Left lobe of liver (tissue), 2 donors: ENCODE measurements around the gene IRX5. TPM values are rescaled to one million over a fixed set of nuclear protein-coding genes. Genes with fewer than 3 reads are reported as not detected.
A peak's percentile ranks its signal among the peaks of the same experiment; 100 is the strongest.

Experiments
- ATAC-seq: fragments of 200-7000 bp; cut with Tn5 transposase; one replicate; pipeline ENCODE4 v1.9.1; 2020; ENCODE audit warnings: mild to moderate bottlenecking, moderate library complexity
- DNase-seq: peaks from one replicate; pipeline ENCODE4 v3.0.0-alpha.2; 2020; ENCODE audit warnings: low spot score
- total RNA-seq: library from RNA; stranded (reverse); gene quantifications from one replicate; pipeline ENCODE4 v1.2.1, GENCODE V29; 2021
- donor health status: DM: no; HTN: no; CAD: no; lungs with moderate emphysema.
- donor health status: DM: no; HTN: yes; CAD: no.

Gene IRX5
- total RNA-seq, 1 donor from 2014 or later, result 0.08 TPM

DNA sequence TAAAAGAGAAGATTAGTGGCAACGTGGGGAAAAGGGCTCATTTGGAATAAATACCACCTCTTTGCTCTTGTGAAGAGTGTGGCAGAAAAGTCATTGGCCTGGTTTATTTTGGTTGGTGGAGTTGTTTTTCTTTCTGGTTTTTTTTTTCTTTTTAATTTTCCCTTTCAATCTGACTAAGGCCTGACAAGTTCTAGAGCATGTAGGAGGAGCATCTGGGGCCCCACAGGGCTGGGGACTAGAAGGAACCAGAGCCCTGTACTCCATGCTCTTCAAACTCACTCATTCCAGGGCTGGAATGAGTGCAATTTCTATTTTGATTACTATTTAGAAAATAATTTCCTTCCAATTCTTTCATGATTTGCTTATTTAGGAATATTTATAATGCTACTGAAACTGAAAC lies 13.3 kb downstream of the IRX5 start:
- DNase-seq (no peak), ATAC-seq (no peak)

DNA sequence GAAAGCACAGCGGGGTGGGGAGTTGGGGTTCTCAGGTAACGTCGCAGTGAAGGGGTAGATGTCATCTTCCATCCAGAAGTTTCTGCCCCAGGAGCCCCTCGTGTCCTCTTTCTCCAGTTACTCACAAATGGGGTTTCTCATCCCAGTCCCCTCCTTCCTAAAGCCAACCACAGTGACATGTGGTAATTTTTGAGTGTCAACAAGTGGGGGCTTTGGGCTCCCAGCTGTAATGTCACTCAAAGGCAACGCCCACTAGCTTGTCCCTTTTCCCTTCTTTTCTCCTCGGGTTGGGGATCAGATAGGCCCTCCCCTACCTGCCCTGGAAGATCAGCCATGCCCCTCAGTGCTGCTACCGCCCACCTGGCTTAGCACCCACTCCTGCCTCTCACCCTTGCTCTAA lies 14.4 kb downstream of the IRX5 start:
- DNase-seq (no peak), ATAC-seq (no peak)

DNA sequence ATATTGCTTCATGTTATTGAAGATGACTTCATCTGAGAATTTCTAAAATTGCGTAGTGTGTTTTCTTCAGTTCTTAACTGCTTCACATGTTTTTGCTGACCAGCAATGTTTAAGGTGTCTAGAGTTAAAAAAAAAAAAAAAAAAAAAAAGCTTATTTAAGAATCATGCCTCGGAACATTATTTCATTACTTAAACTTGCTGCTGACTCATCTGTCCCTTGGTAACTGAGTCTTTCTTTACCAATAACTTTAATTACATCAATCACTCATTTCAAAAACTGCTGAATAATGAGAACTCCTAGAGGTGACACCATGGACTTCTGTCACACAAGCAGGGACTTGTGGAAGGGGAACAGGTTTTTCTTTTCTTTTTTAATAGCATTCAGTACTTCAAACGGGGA lies 16.2 kb downstream of the IRX5 start:
- ATAC-seq (no peak), DNase-seq (no peak)

DNA sequence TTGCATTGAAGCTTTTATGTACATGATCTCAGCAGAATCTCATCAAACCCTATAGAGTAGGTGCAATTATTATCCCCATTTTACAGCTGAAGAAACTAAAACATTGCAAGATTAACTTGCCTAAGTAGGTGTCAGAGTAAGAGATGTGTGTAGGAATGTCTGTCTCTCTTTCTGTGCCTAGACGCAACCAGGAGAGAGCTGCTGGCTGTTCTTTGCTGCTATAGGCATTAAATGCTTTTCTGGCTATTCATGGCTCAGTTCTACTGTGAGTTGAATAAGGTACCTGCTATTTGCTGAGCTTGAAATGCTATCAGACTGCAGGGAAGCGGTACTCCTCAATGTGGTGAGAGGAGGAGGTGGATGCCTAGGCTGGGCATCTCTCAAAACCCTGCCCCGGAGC lies 17.0 kb downstream of the IRX5 start:
- DNase-seq, result no peak
- no peak for ATAC-seq

DNA sequence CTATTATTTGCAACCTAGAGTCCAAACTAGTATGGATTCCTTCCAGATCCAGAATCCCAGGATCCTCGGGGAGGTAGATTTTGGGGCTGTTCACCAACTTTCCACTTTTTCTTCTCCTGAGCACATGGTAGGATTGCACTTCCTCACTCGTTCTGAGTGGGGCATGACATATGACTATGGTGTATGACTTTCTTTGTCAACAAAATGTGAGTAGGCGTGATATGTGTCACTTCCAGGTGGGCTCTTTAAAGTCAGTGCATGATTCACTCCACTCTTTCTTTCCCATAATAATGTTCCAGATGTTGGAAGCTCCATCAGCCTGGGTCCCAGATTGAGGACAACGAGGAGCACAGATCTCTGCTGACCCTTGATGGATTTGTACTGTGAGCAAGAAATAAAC lies 21.5 kb downstream of the IRX5 start:
- ATAC-seq (no peak), DNase-seq (no peak)

DNA sequence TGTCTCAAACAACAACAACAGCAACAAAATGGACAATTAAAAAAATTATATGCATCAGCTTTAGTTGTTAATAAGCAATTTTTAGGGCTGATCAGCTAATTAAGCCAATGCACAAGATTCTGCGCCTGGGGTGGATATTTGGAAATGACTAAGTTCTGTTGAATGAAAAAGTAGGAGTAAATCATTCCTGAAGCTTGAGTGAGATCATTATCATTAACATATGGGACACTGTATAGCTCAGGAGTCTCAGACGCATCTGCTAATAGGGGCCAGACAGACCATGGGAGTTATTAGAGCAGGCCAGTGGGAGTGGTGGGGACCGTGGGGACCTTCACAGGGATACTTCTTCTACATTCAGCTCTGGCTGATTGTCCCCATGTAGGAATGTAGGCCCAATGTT lies 22.8 kb downstream of the IRX5 start:
- ATAC-seq (no peak), DNase-seq (no peak)

DNA sequence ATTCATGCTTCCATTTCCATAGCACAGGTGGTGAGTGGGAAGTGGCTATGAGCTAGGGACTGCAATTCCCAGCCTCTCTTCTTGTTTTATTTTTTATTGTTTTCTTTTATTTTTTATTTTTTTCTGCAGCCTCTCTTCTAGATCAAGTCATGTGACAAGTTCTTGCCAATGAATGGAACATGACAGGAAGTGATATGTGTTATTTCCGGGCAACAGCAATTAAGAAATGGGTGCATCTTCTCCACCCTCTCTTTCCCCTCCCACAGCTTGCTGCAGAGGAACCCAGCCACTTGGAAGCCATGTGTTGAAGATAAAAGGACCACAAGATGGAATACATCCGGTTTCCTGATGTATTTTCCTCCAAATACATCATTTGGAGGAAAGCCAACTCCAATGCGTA lies 23.6 kb downstream of the IRX5 start:
- no peak for DNase-seq
- no peak for ATAC-seq

DNA sequence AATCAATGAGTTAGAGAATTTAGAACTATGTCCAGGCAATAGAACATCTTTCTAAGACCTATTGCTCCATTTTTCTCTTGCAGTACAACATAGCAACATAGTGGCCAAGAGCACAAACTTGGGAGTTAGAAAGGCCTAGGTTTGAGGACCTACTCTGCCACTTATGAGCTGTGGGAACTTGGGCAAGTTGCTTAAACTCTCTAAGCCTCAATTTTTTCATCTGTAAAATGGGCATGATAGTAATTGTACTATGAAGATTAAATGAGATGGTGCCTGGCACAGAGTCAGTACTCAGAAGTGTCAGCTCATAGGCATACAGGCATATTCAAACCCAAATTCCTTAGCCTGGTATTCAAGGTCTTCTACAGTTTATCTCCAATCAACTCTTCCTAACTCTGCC lies 25.1 kb downstream of the IRX5 start:
- ATAC-seq (no peak), DNase-seq (no peak)

DNA sequence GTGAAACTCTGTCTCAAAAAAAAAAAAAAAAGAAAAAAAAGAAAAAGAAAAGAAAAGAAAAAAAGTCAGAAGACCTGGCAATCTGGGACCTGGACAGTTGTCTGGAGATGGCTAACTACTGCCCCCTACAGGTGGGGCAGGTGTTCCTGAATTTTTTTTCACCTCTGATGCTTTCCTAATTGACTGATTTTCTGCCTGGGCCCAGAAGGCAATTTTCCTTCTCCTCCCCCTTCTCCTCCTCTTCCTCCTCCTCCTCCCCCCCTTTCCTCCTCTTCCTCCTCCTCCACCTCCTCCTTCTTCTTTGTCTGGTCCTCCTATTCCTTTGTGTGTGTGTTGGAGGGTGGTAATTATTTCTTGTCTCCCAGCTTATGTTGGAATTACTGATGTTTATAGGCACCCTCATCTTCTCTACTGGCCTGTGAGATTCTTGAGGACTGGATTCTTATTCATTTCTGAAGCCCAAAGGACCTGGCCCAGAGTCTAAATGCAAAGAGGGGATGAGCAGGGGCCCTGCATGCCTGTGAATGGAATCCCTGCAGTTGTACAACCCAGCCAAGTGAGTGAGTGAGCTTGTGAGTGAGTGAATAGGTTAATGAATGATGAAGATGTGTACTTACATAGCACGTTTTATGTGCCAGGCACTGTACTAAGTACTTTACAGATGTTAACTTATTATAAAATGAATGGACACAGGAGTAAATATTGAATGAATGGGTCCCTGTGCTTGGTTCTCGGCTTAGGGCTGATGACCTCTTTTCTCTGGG lies 26.9 kb downstream of the IRX5 start:
- ATAC-seq (peak; percentile 84), DNase-seq (no peak)

DNA sequence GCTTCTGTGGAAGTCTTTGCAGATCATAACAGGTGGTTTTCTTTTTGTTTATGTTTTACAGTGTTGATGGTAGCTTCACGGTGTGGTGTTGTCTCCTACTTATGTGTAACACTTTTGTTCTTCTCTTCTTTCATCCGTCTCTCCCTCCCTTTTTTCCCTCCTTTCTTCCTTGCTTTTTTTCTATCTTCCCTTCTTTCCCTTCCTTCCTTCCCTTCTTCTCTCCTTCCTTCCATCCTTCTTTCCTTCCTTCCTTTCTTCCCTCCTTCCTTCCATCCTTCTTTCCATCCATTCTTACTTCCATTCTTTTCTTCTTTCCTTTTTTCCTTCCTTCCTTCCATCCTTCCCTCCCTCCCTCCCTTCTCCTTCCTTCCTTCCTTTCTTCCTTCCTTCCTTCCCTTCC lies 31.4 kb downstream of the IRX5 start:
- ATAC-seq, result no peak
- DNase-seq, result no peak

DNA sequence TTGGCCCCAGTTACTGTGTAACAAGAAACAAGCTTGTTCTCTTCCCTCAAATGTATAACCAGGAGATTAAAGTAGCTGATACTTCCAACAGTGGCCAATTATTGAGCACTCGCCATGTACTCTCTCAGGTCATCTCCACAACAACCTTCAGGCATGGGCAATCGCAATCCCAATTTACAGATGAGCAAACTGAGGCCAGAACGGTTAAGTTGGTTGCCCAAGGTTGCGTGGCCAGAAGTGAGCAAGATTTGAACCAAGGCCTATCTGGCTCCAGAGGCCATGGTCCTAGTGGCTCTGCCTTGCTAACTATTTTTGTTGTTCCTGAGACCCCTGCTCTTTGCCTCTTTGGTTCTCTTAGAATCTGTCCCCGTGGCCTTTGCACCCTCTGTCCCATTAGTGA lies 33.6 kb downstream of the IRX5 start:
- ATAC-seq (no peak), DNase-seq (no peak)

DNA sequence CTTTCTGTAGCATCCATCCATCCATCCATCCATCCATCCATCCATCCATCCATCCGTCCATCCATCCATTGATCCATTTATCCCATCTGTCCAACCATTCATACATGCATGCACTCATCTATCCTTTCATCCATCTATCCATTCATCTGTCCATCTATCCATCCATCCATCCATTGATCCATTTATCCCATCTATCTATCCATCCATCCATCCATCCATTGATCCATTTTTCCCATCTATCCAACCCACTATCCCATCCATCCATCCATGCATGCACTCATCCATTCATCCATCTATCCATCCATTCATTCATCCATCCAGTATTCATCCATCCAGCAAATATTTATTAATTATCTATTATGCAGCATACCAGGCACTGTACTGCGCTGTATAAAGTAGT lies 34.8 kb downstream of the IRX5 start:
- no peak for ATAC-seq
- DNase-seq, result no peak

DNA sequence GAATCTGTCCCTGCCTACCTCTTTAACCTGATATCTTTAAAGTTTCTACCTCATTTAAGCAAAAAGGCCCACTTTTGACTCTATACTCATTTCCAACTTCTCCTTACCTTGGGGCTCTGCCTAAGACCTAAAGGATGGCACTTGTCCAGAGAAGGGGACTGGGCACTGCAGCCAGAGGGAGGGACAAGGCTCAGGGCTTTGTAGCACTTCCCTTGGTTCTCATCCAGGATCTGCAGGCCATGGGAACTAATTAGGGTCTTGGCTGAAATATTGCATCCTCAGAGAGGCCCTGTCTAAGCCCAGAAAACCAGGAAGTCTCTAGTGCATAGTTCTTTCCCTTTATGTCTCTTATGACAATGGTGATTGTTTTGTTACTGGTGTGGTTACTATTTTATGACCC lies 37.3 kb downstream of the IRX5 start:
- no peak for ATAC-seq
- no peak for DNase-seq

DNA sequence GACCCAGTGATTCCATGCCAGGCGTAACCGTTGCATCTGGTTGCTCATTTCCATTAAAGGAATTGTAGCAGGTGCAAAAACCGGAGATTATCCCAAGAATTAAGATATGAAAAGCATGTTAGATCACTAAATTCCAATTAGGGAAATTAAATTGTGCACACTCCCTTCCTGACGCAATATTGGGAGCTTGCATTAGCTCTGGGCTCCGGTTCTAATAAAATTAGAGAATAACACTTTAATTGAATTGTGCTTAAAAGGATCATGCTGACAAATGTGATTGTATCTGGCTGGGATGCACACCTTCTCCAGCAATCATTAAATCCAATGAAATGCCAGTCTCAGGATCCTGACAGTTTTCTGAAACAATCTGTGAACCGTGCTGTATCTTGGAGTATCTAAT lies 38.1 kb downstream of the IRX5 start:
- DNase-seq (no peak), ATAC-seq (no peak)

DNA sequence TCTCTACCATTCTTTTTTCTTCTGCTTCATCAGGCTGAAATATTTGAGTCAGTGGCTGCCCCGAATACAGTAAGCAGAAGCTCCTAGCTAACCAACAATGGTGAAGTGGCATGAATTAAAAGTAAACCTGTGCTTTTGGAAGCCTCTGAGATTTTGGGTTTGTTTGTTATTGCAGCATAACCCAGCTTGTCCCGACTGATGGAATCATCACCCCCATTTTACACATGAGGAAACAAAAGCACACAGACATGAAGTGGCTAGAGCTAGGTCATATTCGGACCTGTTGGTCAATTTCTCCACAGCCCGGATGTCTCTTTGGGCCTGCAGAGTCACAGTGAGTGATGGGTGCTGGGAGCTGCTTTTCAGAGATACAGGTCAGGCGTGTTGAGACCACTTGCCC lies 39.4 kb downstream of the IRX5 start:
- no peak for DNase-seq
- ATAC-seq, result no peak

DNA sequence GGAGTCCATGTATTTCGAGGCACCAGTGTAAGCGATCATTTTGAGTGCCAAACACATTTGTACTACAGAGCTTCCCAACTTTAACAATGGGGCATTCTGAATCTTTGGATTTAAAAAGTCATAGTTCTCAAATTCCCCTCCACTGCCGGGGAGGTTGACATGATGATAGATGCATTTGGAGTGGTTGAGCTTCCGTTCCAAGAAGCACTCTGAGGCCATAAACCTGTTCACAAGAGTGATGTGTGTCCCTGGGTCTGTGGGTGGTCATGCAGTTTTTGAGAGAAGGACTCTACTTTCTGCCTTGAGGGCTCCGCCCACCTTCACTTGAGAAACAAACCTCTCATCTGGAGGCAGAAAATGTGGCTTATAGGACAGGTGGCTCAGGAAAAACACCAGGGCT lies 43.7 kb downstream of the IRX5 start:
- no peak for DNase-seq
- ATAC-seq, result no peak

DNA sequence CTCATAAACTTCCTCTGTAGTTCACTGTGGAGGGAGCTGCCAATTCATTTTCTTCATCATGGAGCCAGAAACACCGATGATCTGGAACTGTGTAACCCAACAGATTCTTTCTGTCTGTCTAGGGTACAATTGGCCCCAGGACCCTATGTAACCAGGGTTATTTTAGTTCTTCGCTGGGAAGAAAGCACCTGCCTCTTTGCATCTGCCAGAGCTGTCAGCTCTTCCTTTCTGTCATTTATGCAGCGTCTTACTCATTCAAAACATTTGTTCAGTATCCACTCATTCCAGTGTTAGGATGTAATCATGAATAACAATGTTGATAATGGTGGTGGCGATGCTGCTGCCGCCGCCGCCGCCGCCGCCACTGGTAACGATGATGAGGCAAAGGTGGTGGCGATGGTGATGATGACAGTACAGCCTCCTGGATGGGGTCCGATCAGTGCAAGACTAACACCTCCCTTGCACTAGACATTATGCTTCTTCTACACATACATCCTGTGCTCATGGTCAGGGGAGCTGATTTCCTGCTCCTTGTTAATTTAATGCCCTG lies 46.1 kb downstream of the IRX5 start:
- ATAC-seq (no peak), DNase-seq (no peak)

DNA sequence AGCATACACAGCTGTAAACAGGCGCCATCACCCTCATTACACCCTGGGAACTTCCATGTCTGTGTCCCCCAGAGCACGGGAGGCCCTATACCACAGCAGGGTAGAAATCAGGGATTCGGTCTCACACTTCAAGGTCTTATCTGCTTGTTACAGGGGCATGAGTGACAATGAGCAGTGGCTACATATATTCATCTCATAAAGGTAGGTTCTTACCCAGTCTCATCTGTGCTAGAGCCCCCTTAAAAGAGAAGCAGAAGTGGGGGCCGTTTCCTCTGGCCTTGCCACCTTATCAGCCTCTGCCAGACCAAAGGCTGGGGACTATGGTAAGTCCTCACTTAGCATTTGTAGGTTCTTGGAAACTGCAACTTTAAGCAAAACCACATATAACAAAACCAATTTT lies 46.5 kb downstream of the IRX5 start:
- ATAC-seq (no peak), DNase-seq (no peak)

DNA sequence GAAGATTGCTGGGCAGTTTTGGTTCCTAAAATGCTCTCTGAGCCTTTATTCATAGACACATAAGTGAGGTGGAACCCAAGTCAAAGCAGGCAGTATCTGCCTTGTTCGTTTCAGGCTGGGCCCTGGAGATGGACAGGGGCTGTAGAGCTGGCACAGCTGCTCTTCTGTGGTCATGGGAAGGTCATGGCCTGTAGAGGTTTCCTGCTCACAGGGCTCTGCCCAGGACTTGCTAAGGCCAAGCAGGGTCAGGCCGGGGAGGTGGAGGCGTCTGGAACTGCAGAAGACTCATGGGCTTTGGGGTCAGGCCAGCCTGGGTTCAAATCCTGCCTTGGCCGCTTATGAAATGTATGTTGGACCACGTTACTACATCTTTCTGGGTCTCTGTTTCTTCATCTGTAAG lies 50.2 kb downstream of the IRX5 start:
- no peak for DNase-seq
- ATAC-seq, result no peak
